OCI-LY1 (cell line): ENCODE data around the gene GAS6.

Experiments
- H2AFZ ChIP-seq: fragments of 200-600 bp; sonication (generic), shearing (Covaris generic); 2 replicates; pipeline ENCODE4 v1.6.0; 2014; ENCODE audit warnings: antibody characterized with exemption, mild to moderate bottlenecking, low read length
- H3F3A ChIP-seq: fragments of 200-600 bp; sonication (generic), shearing (Covaris generic); 2 replicates; pipeline ENCODE4 v1.6.0; 2014; ENCODE audit warnings: mild to moderate bottlenecking, antibody characterized with exemption, low read length, moderate library complexity; ENCODE audit not compliant: insufficient read depth
- H3K27ac ChIP-seq: fragments of 200-600 bp; sonication (generic); 2 replicates; pipeline ENCODE4 v1.5.1; 2014; ENCODE audit warnings: low read length, mixed run types, mild to moderate bottlenecking, low read depth; ENCODE audit not compliant: poor library complexity, severe bottlenecking
- H3K27me3 ChIP-seq: fragments of 200-600 bp; sonication (generic); 2 replicates; pipeline ENCODE4 v1.6.0; 2014; ENCODE audit warnings: antibody characterized with exemption, mild to moderate bottlenecking, low read length, moderate library complexity; ENCODE audit not compliant: insufficient read depth
- H3K36me3 ChIP-seq: fragments of 200-600 bp; sonication (generic); 2 replicates; pipeline ENCODE4 v1.6.1; 2014; ENCODE audit warnings: mild to moderate bottlenecking, antibody characterized with exemption, low read length, moderate library complexity, mixed read lengths; ENCODE audit not compliant: insufficient read depth
- H3K4me1 ChIP-seq: fragments of 200-600 bp; sonication (generic); 2 replicates; pipeline ENCODE4 v1.5.1; 2014; ENCODE audit warnings: mild to moderate bottlenecking, low read length, moderate library complexity; ENCODE audit not compliant: insufficient read depth, severe bottlenecking
- H3K4me2 ChIP-seq: fragments of 200-600 bp; sonication (generic), shearing (Covaris generic); 2 replicates; pipeline ENCODE4 v1.6.1; 2014; ENCODE audit warnings: low read length
- H3K4me3 ChIP-seq: fragments of 200-600 bp; sonication (generic); 2 replicates; pipeline ENCODE4 v1.5.1; 2014; ENCODE audit warnings: low read length, low read depth, mild to moderate bottlenecking, mixed read lengths; ENCODE audit not compliant: poor library complexity, severe bottlenecking
- H3K79me2 ChIP-seq: fragments of 200-600 bp; shearing (Covaris generic); 2 replicates; pipeline ENCODE4 v1.6.1; 2016; ENCODE audit warnings: mixed run types, low read length, mixed read lengths; ENCODE audit not compliant: insufficient read depth
- H3K9ac ChIP-seq: fragments of 200-600 bp; sonication (generic), shearing (Covaris generic); 2 replicates; pipeline ENCODE4 v1.6.1; 2014; ENCODE audit warnings: mild to moderate bottlenecking, low read length, mixed read lengths
- H3K9me2 ChIP-seq: fragments of 200-600 bp; sonication (generic), shearing (Covaris generic); 2 replicates; pipeline ENCODE4 v1.6.1; 2014; ENCODE audit warnings: low read depth, mild to moderate bottlenecking, low read length, mixed read lengths
- H3K9me3 ChIP-seq: fragments of 200-600 bp; shearing (Covaris generic); 2 replicates; pipeline ENCODE4 v1.6.1; 2014; ENCODE audit warnings: low read length, mixed read lengths
- H4K20me1 ChIP-seq: fragments of 200-600 bp; sonication (generic), shearing (Covaris generic); 2 replicates; pipeline ENCODE4 v1.6.0; 2016; ENCODE audit warnings: mild to moderate bottlenecking, low read length; ENCODE audit not compliant: insufficient read depth
- CTCF ChIP-seq: fragments of 200-600 bp; sonication (generic), shearing (Covaris generic); IDR thresholded peaks from 2 replicates; pipeline ENCODE4 v1.5.1; 2017; ENCODE audit warnings: mild to moderate bottlenecking, antibody characterized with exemption, low read length, moderate library complexity, mixed read lengths
- EZH2 ChIP-seq: fragments of 200-600 bp; sonication (generic), shearing (Covaris generic); IDR thresholded peaks from 2 replicates; pipeline ENCODE4 v1.8.0; 2017; ENCODE audit warnings: borderline replicate concordance, mixed run types, mild to moderate bottlenecking, antibody characterized with exemption, low read length, moderate library complexity, mixed read lengths

The GAS6 gene

GRCh38 chr13:113843864-113844556, 19.9 kb downstream of the GAS6 start:
- no peak overlapping the region for H3K4me2 ChIP-seq
- H3K4me1 ChIP-seq = no peaks in the 10 kb centered on the region
- no peaks in the 10 kb centered on the region for H3F3A ChIP-seq
- H3K27me3 ChIP-seq = peaks cover 30% of the 10 kb centered on the region
- no peaks in the 10 kb centered on the region for H3K36me3 ChIP-seq
- H3K9ac ChIP-seq = no peak overlapping the region
- no peak overlapping the region for H3K4me3 ChIP-seq
- H4K20me1 ChIP-seq = no peaks in the 10 kb centered on the region
- H2AFZ ChIP-seq = no peak overlapping the region
- H3K9me3 ChIP-seq = no peaks in the 10 kb centered on the region
- TF ChIP-seq CTCF (no peak), EZH2 (no peak)
- no peak overlapping the region for H3K27ac ChIP-seq
- no peaks in the 10 kb centered on the region for H3K9me2 ChIP-seq
- no peaks in the 10 kb centered on the region for H3K79me2 ChIP-seq

DNA sequence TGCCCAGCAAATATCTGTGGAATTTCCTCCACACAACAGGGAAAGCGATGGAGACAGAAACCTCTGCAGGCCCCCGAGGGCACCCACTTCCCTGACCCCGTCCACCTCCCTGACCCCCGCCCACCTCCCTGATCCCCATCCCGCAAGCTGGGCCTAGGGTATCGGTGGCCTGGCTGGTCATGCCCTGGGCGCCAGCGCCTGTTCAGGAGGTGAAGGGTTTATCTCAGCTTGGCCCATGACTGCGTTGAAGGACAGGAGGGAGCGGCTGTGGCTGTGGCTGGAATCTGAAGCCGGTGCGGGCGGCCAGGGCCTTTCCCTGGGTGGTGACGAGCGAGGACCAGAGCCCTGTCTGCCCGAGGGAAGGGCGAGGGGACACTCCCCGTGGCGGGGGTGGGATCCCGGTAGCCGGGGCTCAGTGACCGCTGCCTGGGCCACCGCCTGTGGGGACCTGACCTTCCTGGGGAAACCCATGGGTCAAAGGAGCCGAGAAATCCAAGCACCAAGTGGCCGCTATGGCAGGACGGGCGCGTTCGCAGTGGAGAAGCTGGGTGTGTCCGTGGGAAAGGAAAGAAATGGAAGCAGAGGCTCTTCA, 20.7 kb downstream of the GAS6 start:
- Histone ChIP-seq H3K36me3 (no peaks in the 10 kb centered on the region), H3K79me2 (no peaks in the 10 kb centered on the region)
- TF ChIP-seq CTCF = no peak
- no peak for TF ChIP-seq EZH2

DNA sequence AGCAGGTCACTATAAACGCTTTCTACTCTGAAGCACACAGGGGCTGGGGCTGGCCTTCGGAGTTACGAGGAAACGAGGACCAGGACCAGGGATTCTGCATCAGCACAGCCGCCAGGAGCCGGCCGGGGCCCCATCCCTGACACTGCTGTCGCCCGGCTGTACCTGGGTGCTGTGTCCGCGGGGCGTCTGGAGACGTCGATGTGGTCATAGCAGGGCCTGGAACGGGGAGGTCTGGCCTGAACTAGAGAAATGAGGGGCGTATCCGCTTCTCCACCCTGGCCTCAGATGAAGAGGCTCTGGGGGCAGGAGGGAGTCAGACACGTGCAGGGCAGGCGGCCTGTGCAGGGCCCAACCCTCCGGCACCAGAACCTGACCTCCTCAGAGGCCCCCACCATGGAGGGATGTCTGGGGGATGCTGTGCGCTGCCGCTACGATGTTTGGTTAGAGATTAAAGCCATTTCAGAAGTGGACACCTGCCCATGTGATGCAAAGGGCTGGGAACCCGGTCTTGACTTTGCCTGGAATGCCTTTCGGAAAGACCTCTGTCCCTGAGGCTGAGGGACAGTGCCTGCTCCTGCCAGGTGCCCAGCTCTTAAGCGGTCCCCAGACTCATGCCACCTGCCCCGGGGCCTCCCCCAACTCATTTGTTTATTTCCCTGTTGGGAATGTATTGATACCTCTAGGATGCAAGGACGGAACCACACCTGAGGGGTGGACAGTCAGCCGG, 21.4 kb downstream of the GAS6 start:
- Histone ChIP-seq H3F3A (no peaks in the 10 kb centered on the region), H3K9me3 (no peaks in the 10 kb centered on the region), H3K4me2 (no peak overlapping the region), H3K9me2 (no peaks in the 10 kb centered on the region), H3K9ac (no peak overlapping the region), H3K36me3 (no peaks in the 10 kb centered on the region), H3K4me1 (no peaks in the 10 kb centered on the region), H3K4me3 (no peak overlapping the region), H2AFZ (no peak overlapping the region), H3K27ac (no peak overlapping the region), H3K27me3 (peaks cover 17% of the 10 kb centered on the region), H3K79me2 (no peaks in the 10 kb centered on the region), H4K20me1 (no peaks in the 10 kb centered on the region)
- TF ChIP-seq EZH2 = no peak
- no peak for TF ChIP-seq CTCF

More for the DNA sequence above, 20.7 kb downstream of the GAS6 start:
- H3K27me3 ChIP-seq = peaks cover 23% of the 10 kb centered on the region
- no peaks in the 10 kb centered on the region for H3K4me1 ChIP-seq
- no peak overlapping the region for H3K9ac ChIP-seq
- H3K4me2 ChIP-seq = no peak overlapping the region
- H3K27ac ChIP-seq = no peak overlapping the region
- H4K20me1 ChIP-seq = no peaks in the 10 kb centered on the region
- H2AFZ ChIP-seq = no peak overlapping the region
- H3K9me3 ChIP-seq = no peaks in the 10 kb centered on the region
- no peaks in the 10 kb centered on the region for H3K9me2 ChIP-seq
- H3F3A ChIP-seq = no peaks in the 10 kb centered on the region
- no peak overlapping the region for H3K4me3 ChIP-seq
